A549 (cell line): ENCODE measurements around the gene CHCHD2. TPM values are rescaled to one million over a fixed set of nuclear protein-coding genes. Genes with fewer than 3 reads are reported as not detected.

Experiments
- ATAC-seq, 2 experiments: fragments of 200-7000 bp in 1 of 2; fragments of >200 bp in 1 of 2; cut with Nextera tagmentation in 1 of 2; cut with Tn5 transposase in 1 of 2; 3 replicates each; pipeline versions ENCODE4 v1.8.0 to v1.9.1; 2018 to 2020; ENCODE audit warnings: mild to moderate bottlenecking in 1 of 2, moderate library complexity in 1 of 2
- CTCF ChIA-PET: fragments of 300-600 bp; sonication (Branson Sonifier 250); formaldehyde crosslinking; extraction: SDS; loops from one replicate; lab custom pipeline; 2021; ENCODE audit warnings: antibody characterized with exemption, inconsistent platforms; lab: Yijun Ruan, JAX
- POLR2A ChIA-PET: fragments of 350-600 bp; formaldehyde crosslinking; extraction: SDS; loops from one replicate; lab custom pipeline; 2021; ENCODE audit warnings: antibody characterized with exemption, inconsistent platforms; lab: Yijun Ruan, JAX
- DNase-seq, 2 experiments: peaks; one replicate each; pipeline versions ENCODE4 v3.0.0 to v3.0.0-alpha.2; 2011 to 2016; ENCODE audit warnings: low read depth in 1 of 2, low spot score in 1 of 2
- FAIRE-seq: peaks from 2 replicates; lab custom pipeline; 2011; peaks lifted over from hg19 to GRCh38; lab: Jason Lieb, UNC
- H3K27ac ChIP-seq, 2 experiments: fragments of >200 bp; sonication (Bioruptor Twin); formaldehyde crosslinking; 3 replicates each; pipeline ENCODE4 v1.5.1; 2016 to 2017
- H3K4me1 ChIP-seq: fragments of >200 bp; sonication (Bioruptor Twin); formaldehyde crosslinking; 3 replicates; pipeline ENCODE4 v1.6.1; 2016
- H3K4me2 ChIP-seq: fragments of >200 bp; sonication (Bioruptor Twin); formaldehyde crosslinking; 3 replicates; pipeline ENCODE4 v1.6.1; 2016
- H3K4me3 ChIP-seq: fragments of >200 bp; sonication (Bioruptor Twin); formaldehyde crosslinking; 3 replicates; pipeline ENCODE4 v1.5.1; 2016
- H3K9me3 ChIP-seq: fragments of >200 bp; sonication (Bioruptor Twin); formaldehyde crosslinking; 3 replicates; pipeline ENCODE4 v1.6.1; 2016
- BHLHE40 ChIP-seq: IDR thresholded peaks from 2 replicates; pipeline ENCODE4 v1.6.1; 2012; ENCODE audit warnings: low read depth, low read length, inconsistent platforms
- CBX2 ChIP-seq: fragments of 200-600 bp; sonication (generic); IDR thresholded peaks from 2 replicates; pipeline ENCODE4 v1.6.1; 2016; ENCODE audit warnings: low read depth, mild to moderate bottlenecking, borderline replicate concordance
- CEBPB ChIP-seq, 2 experiments: fragments of >200 bp in 1 of 2; sonication (Bioruptor Twin) in 1 of 2; formaldehyde crosslinking in 1 of 2; IDR thresholded peaks; 2 replicates each; pipeline ENCODE4 v1.6.1; 2012 to 2016
- CTCF ChIP-seq: fragments of >200 bp; sonication (Bioruptor Twin); formaldehyde crosslinking; IDR thresholded peaks from 3 replicates; pipeline ENCODE4 v1.5.1; 2016
- ELK1 ChIP-seq: fragments of 150-350 bp; IDR thresholded peaks from 2 replicates; pipeline ENCODE4 v1.6.1; 2014; ENCODE audit warnings: low read depth, mild to moderate bottlenecking, low read length
- FOSL2 ChIP-seq, 2 experiments: fragments of 450-650 bp in 1 of 2; fragments of >200 bp in 1 of 2; sonication (Bioruptor Twin) in 1 of 2; formaldehyde crosslinking; IDR thresholded peaks; 2 replicates each; pipeline versions ENCODE4 v1.5.0 to v1.6.1; 2016 to 2020; ENCODE audit warnings: mild to moderate bottlenecking in 1 of 2, moderate library complexity in 1 of 2
- FOXS1 ChIP-seq: fragments of 250-450 bp; sonication (Bioruptor Pico); IDR thresholded peaks from 2 replicates; pipeline ENCODE4 v1.5.0; 2020; ENCODE audit warnings: mild to moderate bottlenecking, moderate library complexity
- HDAC2 ChIP-seq: fragments of 200-600 bp; sonication (generic); IDR thresholded peaks from 2 replicates; pipeline ENCODE4 v1.6.1; 2016
- HOXA7 ChIP-seq: fragments of 250-450 bp; sonication (Bioruptor Pico); IDR thresholded peaks from 2 replicates; pipeline ENCODE4 v1.5.0; 2020; ENCODE audit warnings: mild to moderate bottlenecking, moderate library complexity
- JUN ChIP-seq, 2 experiments: fragments of >200 bp; sonication (Bioruptor Twin); formaldehyde crosslinking; IDR thresholded peaks; 2 replicates in 1 of 2; 3 replicates in 1 of 2; pipeline ENCODE4 v1.6.1; 2016 to 2017
- JUNB ChIP-seq: fragments of >200 bp; sonication (Bioruptor Twin); formaldehyde crosslinking; IDR thresholded peaks from 2 replicates; pipeline ENCODE4 v1.6.1; 2016
- MAFK ChIP-seq: fragments of 450-650 bp; IDR thresholded peaks from 2 replicates; pipeline ENCODE4 v1.6.1; 2014; ENCODE audit not compliant: partially characterized antibody
- MAX ChIP-seq: IDR thresholded peaks from 2 replicates; pipeline ENCODE4 v1.6.1; 2012
- RAD21 ChIP-seq, 2 experiments: fragments of >200 bp in 1 of 2; sonication (Bioruptor Twin) in 1 of 2; formaldehyde crosslinking in 1 of 2; IDR thresholded peaks in 1 of 2; conservative IDR thresholded peaks in 1 of 2; 2 replicates in 1 of 2; 3 replicates in 1 of 2; pipeline ENCODE4 v1.6.1; 2012 to 2018; ENCODE audit warnings: inconsistent platforms in 1 of 2
- RARB ChIP-seq: fragments of 250-450 bp; sonication (Bioruptor Pico); IDR thresholded peaks from 2 replicates; pipeline ENCODE4 v1.8.0; 2021; ENCODE audit warnings: mild to moderate bottlenecking, moderate library complexity
- RCOR1 ChIP-seq: fragments of 150-350 bp; IDR thresholded peaks from 2 replicates; pipeline ENCODE4 v1.6.1; 2014; ENCODE audit warnings: antibody characterized with exemption, low read length, low read depth
- TFCP2L1 ChIP-seq: fragments of 250-450 bp; sonication (Bioruptor Pico); IDR thresholded peaks from 2 replicates; pipeline ENCODE4 v1.5.0; 2021; ENCODE audit warnings: mild to moderate bottlenecking
- USF2 ChIP-seq: fragments of 450-650 bp; IDR thresholded peaks from 2 replicates; pipeline ENCODE4 v1.6.1; 2014; ENCODE audit warnings: antibody characterized with exemption
- WGBS: methylation state at CpG from one replicate; pipeline ENCODE4 v1.1.6; 2017; ENCODE audit errors: missing lambda C conversion rate; 5-methylcytosine and 5-hydroxymethylcytosine counted together
- polyA plus RNA-seq, 4 experiments: library from polyadenylated mRNA; depleted of rRNA in 3 of 4; stranded (reverse); fragments of >200 nt; fragmentation: RNase III in 1 of 4; extraction: RNeasy Plus Mini Kit Qiagen cat#74134 plus additional on column Dnase treatment in 1 of 4; gene quantifications; 2 replicates in 3 of 4; 3 replicates in 1 of 4; pipeline ENCODE4 v1.2.3, GENCODE V29; 2011 to 2017
- TF ChIP-seq, protein P1 (sequence below): IDR thresholded peaks from 2 replicates; pipeline ENCODE4 v1.6.1; 2012; ENCODE audit warnings: low read depth, borderline replicate concordance
- TF ChIP-seq, protein P2 (sequence below): fragments of 200-600 bp; sonication (generic); IDR thresholded peaks from 2 replicates; pipeline ENCODE4 v1.6.1; 2016; ENCODE audit warnings: antibody characterized with exemption, mild to moderate bottlenecking, moderate library complexity
- TF ChIP-seq, protein P3 (sequence below): fragments of 250-450 bp; sonication (Bioruptor Pico); IDR thresholded peaks from 2 replicates; pipeline ENCODE4 v1.5.0; 2021; ENCODE audit warnings: mild to moderate bottlenecking, moderate library complexity, borderline replicate concordance

The CHCHD2 gene
- polyA plus RNA-seq, 2 of the 4 experiments (the other 2 are of a cell fraction), result 495 to 615 TPM

- TF ChIP-seq MAX, result no peak
- TF ChIP-seq, all 56 proteins: peak for 0
Observed at GRCh38 chr7:56079450-56080185, 26.7 kb downstream of the CHCHD2 start (continued).

DNA sequence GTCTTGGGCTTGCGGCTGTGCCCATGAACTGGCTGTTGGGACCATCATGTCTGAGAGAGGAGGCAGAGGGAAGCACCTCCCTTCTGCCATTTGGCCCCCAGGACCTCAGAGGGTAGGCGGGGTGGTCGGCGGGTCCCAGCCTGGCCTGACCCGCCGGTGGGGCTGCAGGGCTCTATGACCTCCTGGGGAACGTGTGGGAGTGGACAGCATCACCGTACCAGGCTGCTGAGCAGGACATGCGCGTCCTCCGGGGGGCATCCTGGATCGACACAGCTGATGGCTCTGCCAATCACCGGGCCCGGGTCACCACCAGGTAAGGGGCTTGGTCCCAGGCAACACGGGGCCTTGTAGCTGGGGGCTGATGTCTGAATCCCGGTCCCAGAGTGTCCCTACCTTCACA is 28.1 kb downstream of the CHCHD2 start:
- TF ChIP-seq RAD21 (conservative IDR thresholded peaks at IDR 0.05 in 1 of 2, IDR thresholded peaks at IDR 0.05 in 1 of 2) (no peak), CBX2 (no peak), FOSL2 (IDR thresholded peaks at IDR 0.05) (no peak), FOSL2 (CRISPR knock-in tag; IDR thresholded peaks at IDR 0.05) (no peak), HDAC2 (no peak), TFCP2L1 (CRISPR knock-in tag) (no peak), CEBPB (IDR thresholded peaks at IDR 0.05) (no peak), HOXA7 (no peak), FOXS1 (CRISPR knock-in tag) (no peak), JUN (IDR thresholded peaks at IDR 0.05) (no peak), BHLHE40 (no peak), CTCF (no peak), ELK1 (no peak), USF2 (no peak), MAFK (no peak), JUNB (no peak), RARB (CRISPR knock-in tag) (no peak), RCOR1 (no peak)
- TF ChIP-seq, protein P1, sequence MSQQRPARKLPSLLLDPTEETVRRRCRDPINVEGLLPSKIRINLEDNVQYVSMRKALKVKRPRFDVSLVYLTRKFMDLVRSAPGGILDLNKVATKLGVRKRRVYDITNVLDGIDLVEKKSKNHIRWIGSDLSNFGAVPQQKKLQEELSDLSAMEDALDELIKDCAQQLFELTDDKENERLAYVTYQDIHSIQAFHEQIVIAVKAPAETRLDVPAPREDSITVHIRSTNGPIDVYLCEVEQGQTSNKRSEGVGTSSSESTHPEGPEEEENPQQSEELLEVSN, result no peak
- TF ChIP-seq, protein P2, sequence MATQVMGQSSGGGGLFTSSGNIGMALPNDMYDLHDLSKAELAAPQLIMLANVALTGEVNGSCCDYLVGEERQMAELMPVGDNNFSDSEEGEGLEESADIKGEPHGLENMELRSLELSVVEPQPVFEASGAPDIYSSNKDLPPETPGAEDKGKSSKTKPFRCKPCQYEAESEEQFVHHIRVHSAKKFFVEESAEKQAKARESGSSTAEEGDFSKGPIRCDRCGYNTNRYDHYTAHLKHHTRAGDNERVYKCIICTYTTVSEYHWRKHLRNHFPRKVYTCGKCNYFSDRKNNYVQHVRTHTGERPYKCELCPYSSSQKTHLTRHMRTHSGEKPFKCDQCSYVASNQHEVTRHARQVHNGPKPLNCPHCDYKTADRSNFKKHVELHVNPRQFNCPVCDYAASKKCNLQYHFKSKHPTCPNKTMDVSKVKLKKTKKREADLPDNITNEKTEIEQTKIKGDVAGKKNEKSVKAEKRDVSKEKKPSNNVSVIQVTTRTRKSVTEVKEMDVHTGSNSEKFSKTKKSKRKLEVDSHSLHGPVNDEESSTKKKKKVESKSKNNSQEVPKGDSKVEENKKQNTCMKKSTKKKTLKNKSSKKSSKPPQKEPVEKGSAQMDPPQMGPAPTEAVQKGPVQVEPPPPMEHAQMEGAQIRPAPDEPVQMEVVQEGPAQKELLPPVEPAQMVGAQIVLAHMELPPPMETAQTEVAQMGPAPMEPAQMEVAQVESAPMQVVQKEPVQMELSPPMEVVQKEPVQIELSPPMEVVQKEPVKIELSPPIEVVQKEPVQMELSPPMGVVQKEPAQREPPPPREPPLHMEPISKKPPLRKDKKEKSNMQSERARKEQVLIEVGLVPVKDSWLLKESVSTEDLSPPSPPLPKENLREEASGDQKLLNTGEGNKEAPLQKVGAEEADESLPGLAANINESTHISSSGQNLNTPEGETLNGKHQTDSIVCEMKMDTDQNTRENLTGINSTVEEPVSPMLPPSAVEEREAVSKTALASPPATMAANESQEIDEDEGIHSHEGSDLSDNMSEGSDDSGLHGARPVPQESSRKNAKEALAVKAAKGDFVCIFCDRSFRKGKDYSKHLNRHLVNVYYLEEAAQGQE, result no peak
- TF ChIP-seq, protein P3, sequence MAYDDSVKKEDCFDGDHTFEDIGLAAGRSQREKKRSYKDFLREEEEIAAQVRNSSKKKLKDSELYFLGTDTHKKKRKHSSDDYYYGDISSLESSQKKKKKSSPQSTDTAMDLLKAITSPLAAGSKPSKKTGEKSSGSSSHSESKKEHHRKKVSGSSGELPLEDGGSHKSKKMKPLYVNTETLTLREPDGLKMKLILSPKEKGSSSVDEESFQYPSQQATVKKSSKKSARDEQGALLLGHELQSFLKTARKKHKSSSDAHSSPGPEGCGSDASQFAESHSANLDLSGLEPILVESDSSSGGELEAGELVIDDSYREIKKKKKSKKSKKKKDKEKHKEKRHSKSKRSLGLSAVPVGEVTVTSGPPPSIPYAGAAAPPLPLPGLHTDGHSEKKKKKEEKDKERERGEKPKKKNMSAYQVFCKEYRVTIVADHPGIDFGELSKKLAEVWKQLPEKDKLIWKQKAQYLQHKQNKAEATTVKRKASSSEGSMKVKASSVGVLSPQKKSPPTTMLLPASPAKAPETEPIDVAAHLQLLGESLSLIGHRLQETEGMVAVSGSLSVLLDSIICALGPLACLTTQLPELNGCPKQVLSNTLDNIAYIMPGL (CRISPR knock-in tag), result no peak
- POLR2A ChIA-PET, result no interaction called here
- Histone ChIP-seq H3K4me3 (no peak overlapping the region), H3K9me3 (no peaks in the 10 kb centered on the region), H3K4me1 (peaks cover 7% of the 10 kb centered on the region; the same call in 1 of the 3 replicates), H3K27ac (no peak overlapping the region), H3K4me2 (no peak overlapping the region)
- CTCF ChIA-PET, result interaction anchor here (0.6 to 3.3 kb wide), 9 partner anchors 11 to 485 kb away, joined by 3 to 13 read pairs (median 4); partner anchors contain the start of gene PHKG1
- ATAC-seq (no peak), DNase-seq (no peak), FAIRE-seq (no peak)
- WGBS, result 85% methylated on average over 4 of the region's 16 CpGs
